RWPE1 (cell line): ENCODE data around the gene DENND5B.
"Not testable (repeated sequence)": the region's sequence is repeated elsewhere in the genome, so short reads cannot be mapped to it uniquely, and the experiment has no call there.

ENCODE experiments used
- CTCF ChIA-PET: fragments of 350-600 bp; sonication (Branson Sonifier 250); formaldehyde crosslinking; extraction: SDS; loops from one replicate; lab custom pipeline; 2021; lab: Yijun Ruan, JAX
- POLR2A ChIA-PET: fragments of 400-600 bp; formaldehyde crosslinking; extraction: SDS; loops from one replicate; lab custom pipeline; 2020; ENCODE audit warnings: antibody characterized with exemption; ENCODE audit not compliant: low non-redundant PET; lab: Yijun Ruan, JAX
- DNase-seq: peaks from one replicate; pipeline ENCODE4 v3.0.0; 2012; ENCODE audit warnings: low spot score
- H3K27ac ChIP-seq: fragments of 450-650 bp; 2 replicates; pipeline ENCODE4 v1.5.1; 2017
- CTCF ChIP-seq: fragments of 450-650 bp; conservative IDR thresholded peaks from 2 replicates; pipeline ENCODE4 v1.5.1; 2017; ENCODE audit warnings: low read depth, mild to moderate bottlenecking

The DENND5B gene

GRCh38 chr12:31478425-31478824 is 112.5 kb downstream of the DENND5B start:
- ChIA-PET CTCF (no interaction called here), POLR2A (no interaction called here)
- no peak overlapping the region for H3K27ac ChIP-seq
- no peak for DNase-seq
- no peak for TF ChIP-seq CTCF

GRCh38 chr12:31477687-31478086 is 113.2 kb downstream of the DENND5B start:
- no peak for TF ChIP-seq CTCF
- ChIA-PET POLR2A (no interaction called here), CTCF (no interaction called here)
- no peak for DNase-seq
- no peak overlapping the region for H3K27ac ChIP-seq

- ChIA-PET CTCF (interaction anchor here (0.6 kb wide), 1 partner anchor 956 kb away, joined by 3 read pairs; no protein-coding TSS in a partner anchor), POLR2A (no interaction called here)
- H3K27ac ChIP-seq = no peak overlapping the region
- no peak for DNase-seq
- no peak for TF ChIP-seq CTCF
These were observed 114.5 kb downstream of the DENND5B start for GRCh38 chr12:31476437-31476836.

- DNase-seq, POLR2A ChIA-PET, H3K27ac ChIP-seq: not testable (repeated sequence)
- CTCF ChIA-PET = interaction anchor here (0.6 kb wide), 1 partner anchor 152 kb away, joined by 3 read pairs; no protein-coding TSS in a partner anchor
These were observed 115.3 kb downstream of the DENND5B start for GRCh38 chr12:31475610-31476009.

- DNase-seq = no peak
- ChIA-PET CTCF (interaction anchor here (0.6 kb wide), 1 partner anchor 151 kb away, joined by 3 read pairs; no protein-coding TSS in a partner anchor), POLR2A (no interaction called here)
- TF ChIP-seq CTCF = no peak
- no peak overlapping the region for H3K27ac ChIP-seq
These were observed 116.2 kb downstream of the DENND5B start for GRCh38 chr12:31474751-31475150.

- no peak for DNase-seq
- no peak overlapping the region for H3K27ac ChIP-seq
- POLR2A ChIA-PET = no interaction called here
- TF ChIP-seq CTCF = no peak
- CTCF ChIA-PET = no interaction called here
These were observed 119.1 kb downstream of the DENND5B start for GRCh38 chr12:31471823-31472222.

- no peak overlapping the region for H3K27ac ChIP-seq
- TF ChIP-seq CTCF = no peak
- ChIA-PET POLR2A (no interaction called here), CTCF (no interaction called here)
- no peak for DNase-seq
These were observed 119.9 kb downstream of the DENND5B start for GRCh38 chr12:31471051-31471450.
